ENCODE results near the gene HIVEP3.

DNA sequence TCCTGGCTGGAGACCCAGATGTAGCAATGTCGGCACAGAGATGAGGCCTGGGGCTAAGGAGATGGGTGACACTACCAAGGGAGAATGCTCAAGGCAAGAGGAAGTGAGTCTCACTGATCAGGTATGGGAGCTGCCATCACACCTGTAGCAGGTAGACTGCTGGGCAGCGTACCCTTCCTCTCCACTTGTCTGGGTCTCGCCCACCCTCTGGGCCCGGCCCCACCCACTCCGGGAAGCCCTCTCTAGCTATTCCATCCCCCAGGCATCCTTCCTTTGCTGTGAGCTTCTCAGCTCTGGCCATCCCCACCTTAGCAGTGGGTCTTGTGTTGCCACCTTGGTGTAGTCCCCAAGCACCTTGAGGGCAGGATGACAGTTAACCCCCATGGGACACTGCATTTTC is 346.5 kb downstream of the HIVEP3 start:
- TF ChIP-seq, protein P1, sequence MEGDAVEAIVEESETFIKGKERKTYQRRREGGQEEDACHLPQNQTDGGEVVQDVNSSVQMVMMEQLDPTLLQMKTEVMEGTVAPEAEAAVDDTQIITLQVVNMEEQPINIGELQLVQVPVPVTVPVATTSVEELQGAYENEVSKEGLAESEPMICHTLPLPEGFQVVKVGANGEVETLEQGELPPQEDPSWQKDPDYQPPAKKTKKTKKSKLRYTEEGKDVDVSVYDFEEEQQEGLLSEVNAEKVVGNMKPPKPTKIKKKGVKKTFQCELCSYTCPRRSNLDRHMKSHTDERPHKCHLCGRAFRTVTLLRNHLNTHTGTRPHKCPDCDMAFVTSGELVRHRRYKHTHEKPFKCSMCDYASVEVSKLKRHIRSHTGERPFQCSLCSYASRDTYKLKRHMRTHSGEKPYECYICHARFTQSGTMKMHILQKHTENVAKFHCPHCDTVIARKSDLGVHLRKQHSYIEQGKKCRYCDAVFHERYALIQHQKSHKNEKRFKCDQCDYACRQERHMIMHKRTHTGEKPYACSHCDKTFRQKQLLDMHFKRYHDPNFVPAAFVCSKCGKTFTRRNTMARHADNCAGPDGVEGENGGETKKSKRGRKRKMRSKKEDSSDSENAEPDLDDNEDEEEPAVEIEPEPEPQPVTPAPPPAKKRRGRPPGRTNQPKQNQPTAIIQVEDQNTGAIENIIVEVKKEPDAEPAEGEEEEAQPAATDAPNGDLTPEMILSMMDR (IDR thresholded peaks at IDR 0.05; ENCODE audit: low read length), result no peak
- TF ChIP-seq EZH2 (optimal IDR thresholded peaks at IDR 0.05; ENCODE audit: low read depth, low read length), result no peak
